NOMO-1 treated with DMSO at 0.1 percent for 48 hours (cell line): ENCODE data around the gene FREY1.

Source experiments
- DNase-seq: peaks from one replicate; lab custom pipeline; 2025; ENCODE audit not compliant: unreplicated experiment; lab: John Stamatoyannopoulos, UW

The FREY1 gene

GRCh38 chr11:45895553-45896259 is 11.4 kb downstream of the FREY1 start:
- DNase-seq = no peak

- no peak for DNase-seq
Measured at GRCh38 chr11:45894555-45895247, 12.4 kb downstream of the FREY1 start.

GRCh38 chr11:45892856-45893255 is 14.2 kb downstream of the FREY1 start:
- no peak for DNase-seq

- DNase-seq = no peak
Measured at GRCh38 chr11:45890886-45891550, 16.1 kb downstream of the FREY1 start.

GRCh38 chr11:45889966-45890365 is 17.1 kb downstream of the FREY1 start:
- no peak for DNase-seq

- no peak for DNase-seq
Measured at GRCh38 chr11:45889555-45889954, 17.5 kb downstream of the FREY1 start.

GRCh38 chr11:45887587-45887986 is 19.5 kb downstream of the FREY1 start:
- DNase-seq = no peak

- DNase-seq = no peak
Measured at GRCh38 chr11:45886816-45887520, 20.1 kb downstream of the FREY1 start.

- no peak for DNase-seq
Measured at GRCh38 chr11:45885921-45886721, 20.9 kb downstream of the FREY1 start.

GRCh38 chr11:45885274-45885920 is 21.7 kb downstream of the FREY1 start, which contains the start of gene MAPK8IP1:
Gene MAPK8IP1 (plus strand): TSS chr11:45885651. CDS start chr11:45885821, 170 bp downstream.
- DNase-seq = peak; percentile 47

GRCh38 chr11:45884596-45885185 is 22.4 kb downstream of the FREY1 start:
- no peak for DNase-seq

- no peak for DNase-seq
Measured at GRCh38 chr11:45881708-45882368, 25.2 kb downstream of the FREY1 start.

- no peak for DNase-seq
Measured at GRCh38 chr11:45880772-45881570, 26.1 kb downstream of the FREY1 start.

GRCh38 chr11:45879803-45880686 is 27.0 kb downstream of the FREY1 start:
- peak; percentile 81 for DNase-seq

- no peak for DNase-seq
Measured at GRCh38 chr11:45877845-45878244, 29.2 kb downstream of the FREY1 start.

GRCh38 chr11:45877221-45877620 is 29.9 kb downstream of the FREY1 start:
- no peak for DNase-seq

- no peak for DNase-seq
Measured at GRCh38 chr11:45876401-45876800, 30.7 kb downstream of the FREY1 start.
